Activated B cell treated with CpG ODN at 0.5 μM for 24 hours (primary cell): Measurements from ENCODE around the gene CDK14. TPM values are rescaled to one million over a fixed set of nuclear protein-coding genes. Genes with fewer than 3 reads are reported as not detected.
A peak's percentile ranks its signal among the peaks of the same experiment; 100 is the strongest.

Source experiments
- ATAC-seq: fragments of 200-7000 bp; cut with Tn5 transposase; one replicate; pipeline ENCODE4 v1.10.0; 2021; ENCODE audit warnings: low read depth, mild to moderate bottlenecking, moderate library complexity
- CTCF ChIA-PET: fragments of 350-600 bp; sonication (Branson Sonifier 250); formaldehyde crosslinking; loops from one replicate; lab custom pipeline; 2021; ENCODE audit warnings: antibody characterized with exemption; lab: Charles Lee
- POLR2A ChIA-PET: fragments of 350-600 bp; sonication (Branson Sonifier 250); formaldehyde crosslinking; loops from one replicate; lab custom pipeline; 2021; ENCODE audit warnings: antibody characterized with exemption; lab: Charles Lee
- DNase-seq: peaks from one replicate; pipeline ENCODE4 v3.0.0; 2022
- H3K27ac Mint-ChIP-seq: one replicate; pipeline ENCODE4 v1.8.0; 2020; ENCODE audit warnings: mixed read lengths
- H3K27me3 Mint-ChIP-seq: one replicate; pipeline ENCODE4 v1.8.0; 2021; ENCODE audit warnings: mixed read lengths
- H3K36me3 Mint-ChIP-seq: one replicate; pipeline ENCODE4 v1.8.0; 2021; ENCODE audit warnings: low read depth, mixed read lengths
- H3K4me1 Mint-ChIP-seq: one replicate; pipeline ENCODE4 v1.8.0; 2021; ENCODE audit warnings: mixed read lengths
- H3K4me3 Mint-ChIP-seq: one replicate; pipeline ENCODE4 v1.8.0; 2020; ENCODE audit warnings: mild to moderate bottlenecking, mixed read lengths
- H3K9me3 Mint-ChIP-seq: one replicate; pipeline ENCODE4 v1.8.0; 2020; ENCODE audit warnings: mixed read lengths
- intact Hi-C: fragments of 100-400 bp; cut with micrococcal nuclease; formaldehyde crosslinking; loops from one replicate; pipeline ENCODE4 v1.15.1; 2024
- total RNA-seq: library from RNA; stranded (reverse); gene quantifications from 2 replicates; pipeline ENCODE4 v1.2.3, GENCODE V29; 2022
- TF ChIP-seq, protein P1 (sequence below): fragments of 200-600 bp; IDR thresholded peaks from one replicate; pipeline ENCODE4 v1.8.0; 2022; ENCODE audit warnings: antibody characterized with exemption, mild to moderate bottlenecking

The CDK14 gene
- total RNA-seq, 1 donor from 2014 or later, result 140 TPM

DNA sequence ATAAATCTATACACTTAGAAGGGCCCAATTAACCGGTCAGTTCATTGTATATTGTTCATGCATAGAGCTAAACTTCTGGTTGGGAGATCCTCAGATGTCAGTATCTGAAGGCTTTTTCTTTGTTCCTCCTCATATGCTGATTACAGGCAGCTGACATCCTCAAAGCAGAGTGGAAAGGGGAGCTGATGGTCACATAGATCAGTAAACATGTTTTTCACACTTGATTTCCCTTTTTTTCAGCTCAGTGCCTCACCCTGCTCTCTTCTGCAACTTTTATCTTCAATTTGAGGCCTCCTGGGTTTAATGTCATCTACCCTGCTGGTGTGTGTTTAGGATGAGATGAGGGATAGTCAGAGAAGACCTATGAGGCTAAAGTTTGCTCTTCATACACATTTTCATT, 370.2 kb downstream of the CDK14 start:
- H3K36me3 Mint-ChIP-seq, result peaks cover 39% of the 10 kb centered on the region
- TF ChIP-seq, protein P1, sequence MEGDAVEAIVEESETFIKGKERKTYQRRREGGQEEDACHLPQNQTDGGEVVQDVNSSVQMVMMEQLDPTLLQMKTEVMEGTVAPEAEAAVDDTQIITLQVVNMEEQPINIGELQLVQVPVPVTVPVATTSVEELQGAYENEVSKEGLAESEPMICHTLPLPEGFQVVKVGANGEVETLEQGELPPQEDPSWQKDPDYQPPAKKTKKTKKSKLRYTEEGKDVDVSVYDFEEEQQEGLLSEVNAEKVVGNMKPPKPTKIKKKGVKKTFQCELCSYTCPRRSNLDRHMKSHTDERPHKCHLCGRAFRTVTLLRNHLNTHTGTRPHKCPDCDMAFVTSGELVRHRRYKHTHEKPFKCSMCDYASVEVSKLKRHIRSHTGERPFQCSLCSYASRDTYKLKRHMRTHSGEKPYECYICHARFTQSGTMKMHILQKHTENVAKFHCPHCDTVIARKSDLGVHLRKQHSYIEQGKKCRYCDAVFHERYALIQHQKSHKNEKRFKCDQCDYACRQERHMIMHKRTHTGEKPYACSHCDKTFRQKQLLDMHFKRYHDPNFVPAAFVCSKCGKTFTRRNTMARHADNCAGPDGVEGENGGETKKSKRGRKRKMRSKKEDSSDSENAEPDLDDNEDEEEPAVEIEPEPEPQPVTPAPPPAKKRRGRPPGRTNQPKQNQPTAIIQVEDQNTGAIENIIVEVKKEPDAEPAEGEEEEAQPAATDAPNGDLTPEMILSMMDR, result no peak
- ChIA-PET POLR2A (no interaction called here), CTCF (interaction anchor here (1.3 kb wide), 1 partner anchor 258 kb away, joined by 3 read pairs; no protein-coding TSS in a partner anchor)
- ATAC-seq, result peak; percentile 28
- H3K27me3 Mint-ChIP-seq, result no peaks in the 10 kb centered on the region
- DNase-seq, result no peak
- no peaks in the 10 kb centered on the region for H3K9me3 Mint-ChIP-seq
- intact Hi-C loops, result loop anchor here (5.0 kb wide), 1 partner anchor 259 kb away; no protein-coding TSS in a partner anchor
- H3K27ac Mint-ChIP-seq, result peak overlapping the region; percentile 14
- peaks cover 24% of the 10 kb centered on the region for H3K4me1 Mint-ChIP-seq
- no peak overlapping the region for H3K4me3 Mint-ChIP-seq

DNA sequence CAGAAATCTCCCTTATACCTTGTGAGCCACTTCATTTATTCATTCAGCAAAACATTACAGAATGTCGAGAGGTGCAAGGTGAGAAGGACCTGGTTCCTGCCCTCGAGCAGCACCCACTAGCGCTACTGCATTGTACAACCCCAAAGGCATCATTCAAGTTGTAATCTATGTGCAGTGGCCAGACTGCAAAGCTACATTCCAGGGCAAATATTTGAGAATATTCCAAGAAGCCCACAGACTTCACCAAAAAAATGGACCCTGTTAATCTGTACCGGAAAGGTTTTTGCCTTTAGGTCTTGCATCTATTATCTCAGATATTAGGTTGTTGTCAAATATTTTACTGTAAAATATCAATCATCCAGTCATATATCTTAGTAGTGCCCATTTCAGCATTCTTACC, 372.8 kb downstream of the CDK14 start:
- peaks cover 11% of the 10 kb centered on the region for H3K9me3 Mint-ChIP-seq
- CTCF ChIA-PET, result no interaction called here
- no peak overlapping the region for H3K27ac Mint-ChIP-seq
- no peak for DNase-seq
- H3K27me3 Mint-ChIP-seq, result no peaks in the 10 kb centered on the region
- peaks cover 24% of the 10 kb centered on the region for H3K4me1 Mint-ChIP-seq
- ATAC-seq, result no peak
- peaks cover 46% of the 10 kb centered on the region for H3K36me3 Mint-ChIP-seq
- POLR2A ChIA-PET, result no interaction called here
- TF ChIP-seq, protein P1, result no peak
- no peak overlapping the region for H3K4me3 Mint-ChIP-seq
- intact Hi-C loops, result loop anchor here (5.0 kb wide), 1 partner anchor 262 kb away; no protein-coding TSS in a partner anchor

DNA sequence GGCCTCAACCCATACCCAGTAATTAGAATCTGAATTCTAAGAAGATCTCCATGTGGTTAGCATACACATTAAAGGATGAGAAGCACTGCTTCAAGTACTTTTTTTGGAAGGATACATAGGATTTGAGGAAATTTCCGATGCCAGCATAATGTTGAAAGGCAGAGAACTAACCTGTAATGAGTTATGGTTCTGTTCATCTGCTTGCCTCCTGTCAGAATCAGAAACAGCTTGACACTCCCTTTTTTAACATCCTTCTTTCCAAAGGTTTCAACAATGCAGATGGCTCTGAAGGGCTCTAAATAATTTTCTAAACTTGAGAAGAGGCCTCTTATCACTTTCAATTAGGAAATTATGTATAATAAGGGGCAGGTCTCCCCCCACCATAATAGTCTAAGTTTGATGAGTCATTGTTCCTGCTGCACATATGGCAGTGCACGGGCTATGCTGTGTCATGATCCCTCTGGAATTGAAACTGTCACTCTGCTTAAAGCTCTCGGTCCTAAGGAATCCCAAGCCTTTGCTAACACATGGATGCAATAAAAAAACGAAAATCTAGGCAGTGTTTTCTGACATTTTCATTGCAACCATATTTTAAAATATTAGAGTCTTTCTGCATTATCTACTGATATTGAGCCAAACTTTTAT, 376.9 kb downstream of the CDK14 start:
- ATAC-seq, result no peak
- Mint-ChIP-seq H3K9me3 (peaks cover 23% of the 10 kb centered on the region), H3K4me1 (no peaks in the 10 kb centered on the region), H3K27me3 (no peaks in the 10 kb centered on the region), H3K27ac (no peak overlapping the region), H3K36me3 (peaks cover 67% of the 10 kb centered on the region), H3K4me3 (no peak overlapping the region)
- CTCF ChIA-PET, result no interaction called here
- POLR2A ChIA-PET, result no interaction called here
- no peak for DNase-seq
- intact Hi-C loops, result no loop called here
- TF ChIP-seq, protein P1, result no peak

DNA sequence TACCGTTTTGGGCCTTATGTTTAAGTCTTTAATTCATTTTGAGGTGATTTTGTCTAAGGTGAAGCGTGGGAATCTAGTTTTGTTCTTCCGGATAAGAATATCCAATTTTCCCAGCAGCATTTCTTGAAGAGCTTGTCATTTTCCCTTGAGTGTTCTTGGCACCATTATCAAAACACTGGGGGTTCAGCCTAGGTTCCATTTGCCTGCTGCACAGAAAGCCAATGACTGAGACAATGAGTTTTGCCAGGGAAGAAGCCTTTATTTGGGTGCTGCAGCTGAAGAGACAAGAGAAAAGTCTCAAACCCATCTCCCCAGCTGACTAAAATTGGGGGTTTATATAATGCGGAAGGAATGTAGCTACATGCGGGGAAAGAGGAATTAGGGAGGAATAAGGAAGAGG, 380.9 kb downstream of the CDK14 start:
- ChIA-PET CTCF (no interaction called here), POLR2A (no interaction called here)
- H3K27ac Mint-ChIP-seq, result no peak overlapping the region
- no peak for ATAC-seq
- no peaks in the 10 kb centered on the region for H3K27me3 Mint-ChIP-seq
- peaks cover 1% of the 10 kb centered on the region for H3K4me1 Mint-ChIP-seq
- H3K36me3 Mint-ChIP-seq, result peaks cover 78% of the 10 kb centered on the region
- DNase-seq, result no peak
- peaks cover 26% of the 10 kb centered on the region for H3K9me3 Mint-ChIP-seq
- TF ChIP-seq, protein P1, result no peak
- intact Hi-C loops, result no loop called here
- H3K4me3 Mint-ChIP-seq, result no peak overlapping the region

DNA sequence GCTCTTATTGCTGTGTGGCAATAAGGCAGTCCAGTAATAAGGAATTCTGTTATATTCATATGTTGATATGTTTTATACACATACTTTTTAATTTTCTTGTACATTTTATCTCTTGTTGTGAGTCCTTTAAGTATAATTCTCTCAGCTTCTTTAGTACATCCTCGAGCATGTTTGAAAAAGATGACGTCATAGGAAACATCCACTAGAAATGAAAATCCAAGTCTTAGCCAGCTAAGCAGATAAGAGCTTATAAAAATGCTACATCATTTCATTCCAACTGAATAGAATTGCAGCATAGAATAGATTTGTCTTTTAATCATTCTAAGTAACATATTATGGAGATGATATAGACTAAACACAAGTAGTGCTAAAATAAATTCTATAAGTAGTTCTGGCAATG, 384.4 kb downstream of the CDK14 start:
- no peak for DNase-seq
- intact Hi-C loops, result no loop called here
- Mint-ChIP-seq H3K27ac (no peak overlapping the region), H3K27me3 (no peaks in the 10 kb centered on the region), H3K9me3 (peaks cover 22% of the 10 kb centered on the region), H3K36me3 (peaks cover 86% of the 10 kb centered on the region), H3K4me3 (no peak overlapping the region), H3K4me1 (peaks cover 4% of the 10 kb centered on the region)
- CTCF ChIA-PET, result no interaction called here
- TF ChIP-seq, protein P1, result no peak
- ATAC-seq, result no peak
- POLR2A ChIA-PET, result no interaction called here
